Keratinocyte (primary cell): ENCODE data around the gene DPYD. TPM values are rescaled to one million over a fixed set of nuclear protein-coding genes. Genes with fewer than 3 reads are reported as not detected.
A peak's percentile ranks its signal among the peaks of the same experiment; 100 is the strongest.

ENCODE experiments used
- DNase-seq: peaks from one replicate; pipeline ENCODE4 v3.0.0-alpha.2; 2011; ENCODE audit warnings: low read depth, missing footprints, low spot score
- FAIRE-seq: peaks from 2 replicates; lab custom pipeline; 2011; peaks lifted over from hg19 to GRCh38; lab: Jason Lieb, UNC
- H2AFZ ChIP-seq: 2 replicates; pipeline ENCODE4 v1.6.0; 2012; ENCODE audit warnings: low read length, control low read depth, inconsistent platforms; ENCODE audit not compliant: control insufficient read depth
- H3K27ac ChIP-seq: 2 replicates; pipeline ENCODE4 v1.5.1; 2011; ENCODE audit warnings: low read length; ENCODE audit not compliant: control insufficient read depth, insufficient read depth
- H3K27me3 ChIP-seq: 3 replicates; pipeline ENCODE4 v1.6.0; 2011; ENCODE audit warnings: low read length; ENCODE audit not compliant: control insufficient read depth, insufficient read depth; ENCODE audit errors: extremely low read depth
- H3K36me3 ChIP-seq, 2 experiments: 2 replicates in 1 of 2; 3 replicates in 1 of 2; pipeline ENCODE4 v1.5.1; 2011; ENCODE audit warnings: low read length in 2 of 2, mild to moderate bottlenecking in 1 of 2; ENCODE audit not compliant: control insufficient read depth in 2 of 2, insufficient read depth in 2 of 2; ENCODE audit errors: extremely low read depth in 1 of 2
- H3K4me1 ChIP-seq: 3 replicates; pipeline ENCODE4 v1.5.1; 2011; ENCODE audit warnings: low read length; ENCODE audit not compliant: control insufficient read depth, insufficient read depth; ENCODE audit errors: extremely low read depth
- H3K4me2 ChIP-seq: 3 replicates; pipeline ENCODE4 v1.6.0; 2011; ENCODE audit warnings: low read depth, low read length; ENCODE audit not compliant: control insufficient read depth, insufficient read depth; ENCODE audit errors: extremely low read depth
- H3K4me3 ChIP-seq, 3 experiments: fragments of 200-600 bp in 1 of 3; sonication (generic) in 1 of 3; 2 replicates in 2 of 3; 3 replicates in 1 of 3; pipeline ENCODE4 v1.5.1; 2011 to 2016; ENCODE audit warnings: low read length in 3 of 3, mild to moderate bottlenecking in 3 of 3, control low read depth in 2 of 3, inconsistent platforms in 1 of 3, low read depth in 1 of 3, mixed read lengths in 1 of 3, mixed run types in 1 of 3, moderate library complexity in 1 of 3; ENCODE audit not compliant: control insufficient read depth in 2 of 3, insufficient read depth in 2 of 3; ENCODE audit errors: extremely low read depth in 1 of 3
- H3K79me2 ChIP-seq: 2 replicates; pipeline ENCODE4 v1.6.0; 2012; ENCODE audit warnings: low read length; ENCODE audit not compliant: control insufficient read depth, insufficient read depth
- H3K9ac ChIP-seq: 3 replicates; pipeline ENCODE4 v1.6.0; 2011; ENCODE audit warnings: low read length; ENCODE audit not compliant: control insufficient read depth, insufficient read depth; ENCODE audit errors: extremely low read depth
- H3K9me1 ChIP-seq: 3 replicates; pipeline ENCODE4 v1.6.0; 2011; ENCODE audit warnings: low read length; ENCODE audit not compliant: control insufficient read depth, insufficient read depth; ENCODE audit errors: extremely low read depth
- H3K9me3 ChIP-seq: 2 replicates; pipeline ENCODE4 v1.5.1; 2012; ENCODE audit warnings: low read depth, low read length; ENCODE audit not compliant: control insufficient read depth
- H4K20me1 ChIP-seq: 3 replicates; pipeline ENCODE4 v1.6.0; 2011; ENCODE audit warnings: low read length; ENCODE audit not compliant: control insufficient read depth, insufficient read depth; ENCODE audit errors: extremely low read depth
- CTCF ChIP-seq, 3 experiments: IDR thresholded peaks in 1 of 3; conservative IDR thresholded peaks in 1 of 3; optimal IDR thresholded peaks in 1 of 3; 2 replicates in 2 of 3; 3 replicates in 1 of 3; pipeline versions ENCODE3 to v1.5.1; 2011; ENCODE audit warnings: low read length in 3 of 3, mild to moderate bottlenecking in 3 of 3, moderate library complexity in 2 of 3, control low read depth in 1 of 3, inconsistent platforms in 1 of 3; ENCODE audit not compliant: insufficient read depth in 2 of 3; ENCODE audit errors: extremely low read depth in 1 of 3
- EZH2 ChIP-seq: IDR thresholded peaks from one replicate; pipeline ENCODE4 v1.6.1; 2012; ENCODE audit warnings: inconsistent platforms, mild to moderate bottlenecking, low read length, moderate library complexity
- dilution Hi-C: fragments of 300-500 bp; cut with MboI; formaldehyde crosslinking; loops from one replicate; pipeline ENCODE4 v1.7.0; 2020; ENCODE audit warnings: low sequenced_read_pairs; ENCODE audit not compliant: extremely low pct_ligation_motif_present
- polyA plus RNA-seq, 5 experiments: library from polyadenylated mRNA; depleted of rRNA in 3 of 5; stranded (reverse) in 3 of 5; stranded (forward) in 1 of 5; unstranded in 1 of 5; fragments of >200 nt; gene quantifications; 1 replicate in 1 of 5; 2 replicates in 3 of 5; 3 replicates in 1 of 5; pipeline versions ENCODE4 v1.2.1 to v1.2.3, GENCODE V29; 2011 to 2012; ENCODE audit warnings: missing spikeins in 2 of 5, low read depth in 1 of 5, low replicate concordance in 1 of 5

DPYD gene
- polyA plus RNA-seq, 1 donor (not counting 4 experiments of a cell fraction or from before 2014, with no cell fraction given): 1.9 TPM

DNA sequence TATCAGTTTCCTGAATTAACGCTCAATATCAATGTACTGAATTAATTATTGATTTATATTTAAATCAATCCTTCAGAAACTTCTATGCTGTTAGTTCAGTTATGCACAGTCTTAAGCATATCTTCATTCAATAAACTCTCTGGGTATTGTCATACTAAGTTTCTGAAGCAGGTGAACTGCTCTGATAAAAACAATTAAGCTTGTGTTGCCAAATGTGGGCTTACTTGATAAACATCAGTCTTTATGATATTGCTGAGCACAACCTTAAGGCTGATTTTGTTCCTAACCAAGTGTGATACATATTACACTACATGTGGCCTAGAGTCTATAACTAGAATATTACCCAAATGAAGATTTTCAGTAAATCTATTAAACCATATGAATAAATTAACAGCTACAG, 67.6 kb downstream of the DPYD start:
- no peak for DNase-seq
- FAIRE-seq: no peak
- dilution Hi-C loops: no loop called here

GRCh38 chr1:97849345-97850340, 71.2 kb downstream of the DPYD start:
- Histone ChIP-seq H2AFZ (no peak overlapping the region), H3K36me3 (no peaks in the 10 kb centered on the region), H3K4me1 (peaks cover 10% of the 10 kb centered on the region), H3K27ac (no peak overlapping the region), H3K9me1 (no peaks in the 10 kb centered on the region), H3K27me3 (no peaks in the 10 kb centered on the region), H3K9ac (no peak overlapping the region), H3K9me3 (peaks cover 2% of the 10 kb centered on the region), H3K4me3 (no peak overlapping the region), H4K20me1 (no peaks in the 10 kb centered on the region), H3K4me2 (peak overlapping the region; percentile 49), H3K79me2 (no peaks in the 10 kb centered on the region)
- peak; percentile 66 for FAIRE-seq
- DNase-seq: peak; percentile 15
- TF ChIP-seq EZH2: no peak
- TF ChIP-seq CTCF (optimal IDR thresholded peaks at IDR 0.05 in 1 of 3, IDR thresholded peaks at IDR 0.05 in 1 of 3, conservative IDR thresholded peaks at IDR 0.05 in 1 of 3; ENCODE audit: extremely low read depth in 1 of 3, insufficient read depth in 2 of 3, low read length in 3 of 3): no peak
- dilution Hi-C loops: no loop called here

More for the DNA sequence above, 67.6 kb downstream of the DPYD start:
- H4K20me1 ChIP-seq: no peaks in the 10 kb centered on the region
- H2AFZ ChIP-seq: no peak overlapping the region
- TF ChIP-seq CTCF (optimal IDR thresholded peaks at IDR 0.05 in 1 of 3, IDR thresholded peaks at IDR 0.05 in 1 of 3, conservative IDR thresholded peaks at IDR 0.05 in 1 of 3; ENCODE audit: extremely low read depth in 1 of 3, insufficient read depth in 2 of 3, low read length in 3 of 3): no peak
- no peak for TF ChIP-seq EZH2
- H3K9me3 ChIP-seq: no peaks in the 10 kb centered on the region
- H3K4me3 ChIP-seq: no peak overlapping the region
- no peaks in the 10 kb centered on the region for H3K9me1 ChIP-seq
- no peaks in the 10 kb centered on the region for H3K27me3 ChIP-seq
- H3K27ac ChIP-seq: no peak overlapping the region
- peaks cover 10% of the 10 kb centered on the region for H3K4me1 ChIP-seq
- no peak overlapping the region for H3K9ac ChIP-seq
- H3K79me2 ChIP-seq: no peaks in the 10 kb centered on the region
- no peak overlapping the region for H3K4me2 ChIP-seq
- H3K36me3 ChIP-seq: no peaks in the 10 kb centered on the region
